ENCODE results near the gene IGFL2. TPM values are rescaled to one million over a fixed set of nuclear protein-coding genes. Genes with fewer than 3 reads are reported as not detected.
"Not testable (repeated sequence)": the region's sequence is repeated elsewhere in the genome, so short reads cannot be mapped to it uniquely, and the experiment has no call there.

IGFL2 gene
- total RNA-seq, 1 experiment from 2014 or later, result not detected

GRCh38 chr19:46176116-46176860 is 28.2 kb downstream of the IGFL2 start:
- H3K27me3 ChIP-seq, result peaks cover 26% of the 10 kb centered on the region
- DNase-seq, result no peak
- H3K36me3 ChIP-seq, result no peaks in the 10 kb centered on the region

GRCh38 chr19:46179076-46179759 is 31.2 kb downstream of the IGFL2 start:
- DNase-seq, result no peak
- H3K4me3 ChIP-seq, result no peak overlapping the region
- H3K36me3 ChIP-seq, result no peaks in the 10 kb centered on the region
- H3K9me3 ChIP-seq, result no peaks in the 10 kb centered on the region
- peaks cover 11% of the 10 kb centered on the region for H3K27me3 ChIP-seq

More at GRCh38 chr19:46176116-46176860, 28.2 kb downstream of the IGFL2 start:
- Histone ChIP-seq H3K9me3 (no peaks in the 10 kb centered on the region), H3K4me3 (no peak overlapping the region)

GRCh38 chr19:46180701-46181387 is 32.8 kb downstream of the IGFL2 start:
- Histone ChIP-seq H3K36me3 (no peaks in the 10 kb centered on the region), H3K27me3 (0 out of 2 replicates have a peak, but pooled peaks cover 3% of the 10 kb centered on the region), H3K9me3 (no peaks in the 10 kb centered on the region), H3K4me3 (no peak overlapping the region)
- DNase-seq, result peak; percentile 90

- no peaks in the 10 kb centered on the region for H3K9me3 ChIP-seq
- no peak for DNase-seq
- H3K4me3 ChIP-seq, result no peak overlapping the region
- H3K36me3 ChIP-seq, result no peaks in the 10 kb centered on the region
- H3K27me3 ChIP-seq, result 0 out of 2 replicates have a peak, but pooled peaks cover 3% of the 10 kb centered on the region
Observed at GRCh38 chr19:46181388-46181779, 33.3 kb downstream of the IGFL2 start.

- no peak for DNase-seq
- Histone ChIP-seq H3K27me3 (0 out of 2 replicates have a peak, but pooled peaks cover 3% of the 10 kb centered on the region), H3K9me3 (no peaks in the 10 kb centered on the region), H3K36me3 (no peaks in the 10 kb centered on the region), H3K4me3 (no peak overlapping the region)
Observed at GRCh38 chr19:46182476-46182875, 34.4 kb downstream of the IGFL2 start.

- not testable (repeated sequence) for H3K27me3 ChIP-seq, H3K4me3 ChIP-seq, H3K9me3 ChIP-seq, H3K36me3 ChIP-seq, DNase-seq
Observed at GRCh38 chr19:46184775-46185710, 37.0 kb downstream of the IGFL2 start.

GRCh38 chr19:46186101-46186716 is 38.2 kb downstream of the IGFL2 start:
- H3K27me3 ChIP-seq, result peaks cover 8% of the 10 kb centered on the region

GRCh38 chr19:46186717-46187101 is 38.7 kb downstream of the IGFL2 start:
- no peak for DNase-seq
- no peaks in the 10 kb centered on the region for H3K36me3 ChIP-seq
- no peak overlapping the region for H3K4me3 ChIP-seq
- H3K27me3 ChIP-seq, result peaks cover 12% of the 10 kb centered on the region
- H3K9me3 ChIP-seq, result no peaks in the 10 kb centered on the region

More at GRCh38 chr19:46186101-46186716, 38.2 kb downstream of the IGFL2 start:
- Histone ChIP-seq H3K9me3 (no peaks in the 10 kb centered on the region), H3K36me3 (no peaks in the 10 kb centered on the region), H3K4me3 (no peak overlapping the region)
- no peak for DNase-seq

- no peak overlapping the region for H3K4me3 ChIP-seq
- H3K27me3 ChIP-seq, result peaks cover 12% of the 10 kb centered on the region
- no peaks in the 10 kb centered on the region for H3K9me3 ChIP-seq
- no peaks in the 10 kb centered on the region for H3K36me3 ChIP-seq
- DNase-seq, result no peak
Observed at GRCh38 chr19:46189971-46190888, 42.2 kb downstream of the IGFL2 start.

GRCh38 chr19:46191356-46191755 is 43.3 kb downstream of the IGFL2 start:
- H3K36me3 ChIP-seq, result no peaks in the 10 kb centered on the region
- peaks cover 12% of the 10 kb centered on the region for H3K27me3 ChIP-seq
- no peak overlapping the region for H3K4me3 ChIP-seq
- no peaks in the 10 kb centered on the region for H3K9me3 ChIP-seq
- no peak for DNase-seq

GRCh38 chr19:46191972-46192371 is 43.9 kb downstream of the IGFL2 start:
- DNase-seq, result no peak
- H3K27me3 ChIP-seq, result peaks cover 12% of the 10 kb centered on the region
- no peak overlapping the region for H3K4me3 ChIP-seq
- H3K9me3 ChIP-seq, result no peaks in the 10 kb centered on the region
- no peaks in the 10 kb centered on the region for H3K36me3 ChIP-seq

- H3K36me3 ChIP-seq, H3K4me3 ChIP-seq, H3K9me3 ChIP-seq, DNase-seq: not testable (repeated sequence)
- peaks cover 12% of the 10 kb centered on the region for H3K27me3 ChIP-seq
Observed at GRCh38 chr19:46192626-46192991, 44.6 kb downstream of the IGFL2 start.

- no peak overlapping the region for H3K4me3 ChIP-seq
- no peaks in the 10 kb centered on the region for H3K36me3 ChIP-seq
- DNase-seq, result peak; percentile 66
- no peaks in the 10 kb centered on the region for H3K9me3 ChIP-seq
- H3K27me3 ChIP-seq, result peaks cover 12% of the 10 kb centered on the region
Observed at GRCh38 chr19:46192992-46193650, 45.1 kb downstream of the IGFL2 start.

GRCh38 chr19:46193678-46194077 is 45.6 kb downstream of the IGFL2 start:
- Histone ChIP-seq H3K4me3 (no peak overlapping the region), H3K27me3 (peaks cover 12% of the 10 kb centered on the region), H3K36me3 (no peaks in the 10 kb centered on the region), H3K9me3 (no peaks in the 10 kb centered on the region)
- no peak for DNase-seq

GRCh38 chr19:46195104-46195503 is 47.1 kb downstream of the IGFL2 start:
- H3K27me3 ChIP-seq, result peaks cover 12% of the 10 kb centered on the region

More at GRCh38 chr19:46195104-46195503, 47.1 kb downstream of the IGFL2 start:
- H3K36me3 ChIP-seq, result no peaks in the 10 kb centered on the region
- H3K9me3 ChIP-seq, result no peaks in the 10 kb centered on the region
- H3K4me3 ChIP-seq, result no peak overlapping the region
- no peak for DNase-seq

All from MG63 (cell line).